Measurements from ENCODE around the gene SLCO1A2. TPM values are rescaled to one million over a fixed set of nuclear protein-coding genes. Genes with fewer than 3 reads are reported as not detected.
A peak's percentile ranks its signal among the peaks of the same experiment; 100 is the strongest.

SLCO1A2 gene
- total and polyA plus RNA-seq, 2 of the 13 experiments (the other 11 are each of a cell fraction or from before 2014, with no cell fraction given) = not detected

- 0% methylated on average over 1 of the region's 1 CpG for WGBS (ENCODE audit: low lambda C conversion rate)
These were observed 29.1 kb downstream of the SLCO1A2 start for GRCh38 chr12:21305661-21306060.

GRCh38 chr12:21300632-21301031 is 34.1 kb downstream of the SLCO1A2 start:
- H3K4me2 ChIP-seq (ENCODE audit: low read depth, low read length) = no peak overlapping the region
- POLR2A ChIA-PET = no interaction called here
- intact Hi-C loops (cut with micrococcal nuclease; ENCODE audit: unreplicated experiment) (no loop called here), in situ Hi-C loops (cut with HindIII; ENCODE audit: extremely low pct_ligation_motif_present, low pct_unique_long_range_greater_than_20kb) (loop anchor here (25.0 kb wide), 1 partner anchor 387 kb away; no protein-coding TSS in a partner anchor)
- no peaks in the 10 kb centered on the region for H4K20me1 ChIP-seq (ENCODE audit: insufficient read depth, low read length)
- H3K4me1 ChIP-seq (ENCODE audit: insufficient read depth, low read length) = no peaks in the 10 kb centered on the region
- no peaks in the 10 kb centered on the region for H3K36me3 ChIP-seq (replicated peaks in 1 of 2; ENCODE audit: control insufficient read depth in 1 of 2, insufficient read depth in 2 of 2, low read length in 2 of 2)
- ATAC-seq (no peak), DNase-seq (ENCODE audit: low spot score) (no peak), FAIRE-seq (no peak)
- no TSS peak for BruUV-seq (replicated peaks)
- no peak overlapping the region for H3K27ac ChIP-seq (ENCODE audit: extremely low read length, insufficient read depth, low read length)
- H3K4me3 ChIP-seq (replicated peaks in 1 of 3; ENCODE audit: insufficient read depth in 1 of 3, low read depth in 2 of 3, low read length in 3 of 3) = no peak overlapping the region
- no peaks in the 10 kb centered on the region for H3K9me3 ChIP-seq (ENCODE audit: low read length)
- no peak overlapping the region for H3K9ac ChIP-seq (ENCODE audit: insufficient read depth, low read depth, low read length)
- H2AFZ ChIP-seq (ENCODE audit: low read length) = no peak overlapping the region
- CTCF ChIA-PET (ENCODE audit: low intra/inter-chr PET ratio, low total read pairs) = no interaction called here
- TF ChIP-seq SRY (CRISPR knock-in tag; IDR thresholded peaks at IDR 0.05) (no peak), CEBPB (IDR thresholded peaks at IDR 0.05; ENCODE audit: borderline replicate concordance, low read depth, low read length) (peak; percentile 66; the same call in 1 of the 2 replicates), ATF7 (IDR thresholded peaks at IDR 0.05) (peak; percentile 5; the same call in 1 of the 2 replicates), ATF7 (CRISPR knock-in tag; IDR thresholded peaks at IDR 0.05) (no peak)
- WGBS (ENCODE audit: low lambda C conversion rate) = 8% methylated on average over 1 of the region's 1 CpG
- no peaks in the 10 kb centered on the region for H3K27me3 ChIP-seq (ENCODE audit: control insufficient read depth in 1 of 2, insufficient read depth in 2 of 2, low read length in 2 of 2)
- H3K79me2 ChIP-seq (ENCODE audit: insufficient read depth, low read length) = no peaks in the 10 kb centered on the region

More at GRCh38 chr12:21305661-21306060, 29.1 kb downstream of the SLCO1A2 start:
- BruUV-seq (replicated peaks) = no TSS peak
- FAIRE-seq (no peak), DNase-seq (ENCODE audit: low spot score) (no peak), ATAC-seq (no peak)
- no peak overlapping the region for H3K27ac ChIP-seq (ENCODE audit: extremely low read length, insufficient read depth, low read length)
- no peak overlapping the region for H3K4me3 ChIP-seq (replicated peaks in 1 of 3; ENCODE audit: insufficient read depth in 1 of 3, low read depth in 2 of 3, low read length in 3 of 3)
- H3K4me1 ChIP-seq (ENCODE audit: insufficient read depth, low read length) = no peaks in the 10 kb centered on the region
- ChIA-PET CTCF (ENCODE audit: low intra/inter-chr PET ratio, low total read pairs) (no interaction called here), POLR2A (no interaction called here)
- no peaks in the 10 kb centered on the region for H3K27me3 ChIP-seq (ENCODE audit: control insufficient read depth in 1 of 2, insufficient read depth in 2 of 2, low read length in 2 of 2)
- H3K9ac ChIP-seq (ENCODE audit: insufficient read depth, low read depth, low read length) = no peak overlapping the region
- TF ChIP-seq MAFK (conservative IDR thresholded peaks at IDR 0.05 in 1 of 2, IDR thresholded peaks at IDR 0.05 in 1 of 2; ENCODE audit: low read length in 2 of 2) (peak in 1 of 2 experiments; percentile 34; a peak in 1 of 4 replicates), AHR (CRISPR knock-in tag; IDR thresholded peaks at IDR 0.05) (no peak)
- no peaks in the 10 kb centered on the region for H3K36me3 ChIP-seq (replicated peaks in 1 of 2; ENCODE audit: control insufficient read depth in 1 of 2, insufficient read depth in 2 of 2, low read length in 2 of 2)
- H3K4me2 ChIP-seq (ENCODE audit: low read depth, low read length) = no peak overlapping the region
- intact Hi-C loops (cut with micrococcal nuclease; ENCODE audit: unreplicated experiment) = no loop called here
- H4K20me1 ChIP-seq (ENCODE audit: insufficient read depth, low read length) = no peaks in the 10 kb centered on the region
- H3K79me2 ChIP-seq (ENCODE audit: insufficient read depth, low read length) = no peaks in the 10 kb centered on the region
- no peak overlapping the region for H2AFZ ChIP-seq (ENCODE audit: low read length)
- H3K9me3 ChIP-seq (ENCODE audit: low read length) = no peaks in the 10 kb centered on the region
- in situ Hi-C loops (cut with HindIII; ENCODE audit: extremely low pct_ligation_motif_present, low pct_unique_long_range_greater_than_20kb) = loop anchor here (25.0 kb wide), 1 partner anchor 382 kb away; no protein-coding TSS in a partner anchor
